Skeletal muscle tissue (tissue), 4 donors: ENCODE measurements around the gene BCL11B. TPM values are rescaled to one million over a fixed set of nuclear protein-coding genes. Genes with fewer than 3 reads are reported as not detected.
"Not testable (repeated sequence)": the region's sequence is repeated elsewhere in the genome, so short reads cannot be mapped to it uniquely, and the experiment has no call there.

Experiments
- H3K27ac ChIP-seq: one replicate; pipeline ENCODE4 v1.7.0; 2013; ENCODE audit warnings: mild to moderate bottlenecking, low read depth, low read length, inconsistent platforms
- H3K27me3 ChIP-seq, 3 donors: one replicate each; pipeline ENCODE4 v1.7.0; 2013; ENCODE audit warnings: low read length in 3 of 3; ENCODE audit not compliant: control insufficient read depth in 3 of 3, insufficient read depth in 3 of 3
- H3K36me3 ChIP-seq, 3 donors: one replicate each; pipeline ENCODE4 v1.7.0; 2013; ENCODE audit warnings: low read length in 3 of 3; ENCODE audit not compliant: control insufficient read depth in 3 of 3, insufficient read depth in 3 of 3
- H3K4me1 ChIP-seq, 3 donors: one replicate each; pipeline ENCODE4 v1.7.0; 2013; ENCODE audit warnings: low read length in 3 of 3, mild to moderate bottlenecking in 3 of 3; ENCODE audit not compliant: control insufficient read depth in 3 of 3, insufficient read depth in 3 of 3
- H3K4me3 ChIP-seq, 3 donors: one replicate each; pipeline ENCODE4 v1.7.0; 2013; ENCODE audit warnings: low read length in 3 of 3
- H3K9ac ChIP-seq, 3 donors: one replicate each; pipeline ENCODE4 v1.7.0; 2013; ENCODE audit warnings: low read length in 3 of 3, mild to moderate bottlenecking in 3 of 3, moderate library complexity in 2 of 3, low read depth in 1 of 3
- H3K9me3 ChIP-seq, 3 donors: one replicate each; pipeline ENCODE4 v1.7.0; 2013; ENCODE audit warnings: low read length in 3 of 3; ENCODE audit not compliant: control insufficient read depth in 3 of 3
- total RNA-seq: library from RNA; depleted of rRNA; stranded (reverse); fragments of >200 nt; gene quantifications from one replicate; pipeline ENCODE4 v1.2.3, GENCODE V29; 2014
- donor health status: Osteomylitis.

BCL11B gene
- total RNA-seq, 1 donor from 2014 or later: 1.0 TPM

GRCh38 chr14:99186956-99187690 is 84.9 kb downstream of the BCL11B start:
- Histone ChIP-seq H3K9ac (no peak overlapping the region), H3K27me3 (peaks cover 0 to 18% (median 4%) of the 10 kb centered on the region in 3 donors), H3K4me3 (no peak overlapping the region), H3K27ac (no peak overlapping the region), H3K4me1 (peaks cover 4 to 7% (median 7%) of the 10 kb centered on the region in 3 donors), H3K9me3 (no peaks in the 10 kb centered on the region), H3K36me3 (no peaks in the 10 kb centered on the region)

DNA sequence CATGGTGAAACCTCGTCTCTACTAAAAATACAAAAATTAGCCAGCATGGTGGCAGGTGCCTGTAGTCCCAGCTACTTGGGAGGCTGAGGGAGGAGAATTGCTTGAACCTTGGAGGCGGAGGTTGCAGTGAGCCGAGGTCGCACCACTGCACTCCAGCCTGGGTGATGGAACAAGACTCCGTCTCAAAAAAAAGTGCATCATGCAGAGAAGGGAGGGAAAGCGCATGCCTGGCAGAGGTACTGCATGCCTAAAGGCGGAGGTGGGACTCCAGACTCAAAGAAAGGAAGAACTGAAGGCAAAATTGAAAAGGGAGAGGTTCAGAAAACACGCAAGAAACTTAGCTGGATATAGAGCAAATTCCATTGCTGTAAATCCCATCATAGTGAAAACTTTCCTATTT is 85.7 kb downstream of the BCL11B start:
- H3K27ac ChIP-seq, H3K36me3 ChIP-seq, H3K9me3 ChIP-seq, H3K9ac ChIP-seq, H3K4me3 ChIP-seq, H3K4me1 ChIP-seq: not testable (repeated sequence)
- H3K27me3 ChIP-seq: peaks cover 0 to 19% (median 10%) of the 10 kb centered on the region in 3 donors

- Histone ChIP-seq H3K4me1 (peaks cover 0 to 6% (median 0%) of the 10 kb centered on the region in 3 donors), H3K27me3 (peaks cover 0 to 21% (median 11%) of the 10 kb centered on the region in 3 donors), H3K9ac (no peak overlapping the region), H3K36me3 (no peaks in the 10 kb centered on the region), H3K9me3 (no peaks in the 10 kb centered on the region), H3K27ac (no peak overlapping the region), H3K4me3 (no peak overlapping the region)
Measured at GRCh38 chr14:99185436-99186068, 86.4 kb downstream of the BCL11B start.

GRCh38 chr14:99183716-99184115 is 88.3 kb downstream of the BCL11B start:
- no peak overlapping the region for H3K27ac ChIP-seq
- peaks cover 0 to 18% (median 11%) of the 10 kb centered on the region in 3 donors for H3K27me3 ChIP-seq
- no peaks in the 10 kb centered on the region for H3K4me1 ChIP-seq
- no peaks in the 10 kb centered on the region for H3K9me3 ChIP-seq
- H3K36me3 ChIP-seq: no peaks in the 10 kb centered on the region
- H3K4me3 ChIP-seq: no peak overlapping the region
- H3K9ac ChIP-seq: no peak overlapping the region

- H3K4me3 ChIP-seq: no peak overlapping the region
- no peaks in the 10 kb centered on the region for H3K4me1 ChIP-seq
- no peaks in the 10 kb centered on the region for H3K9me3 ChIP-seq
- no peak overlapping the region for H3K27ac ChIP-seq
- H3K36me3 ChIP-seq: no peaks in the 10 kb centered on the region
- H3K9ac ChIP-seq: no peak overlapping the region
- peaks cover 0 to 18% (median 11%) of the 10 kb centered on the region in 3 donors for H3K27me3 ChIP-seq
Measured at GRCh38 chr14:99183311-99183710, 88.7 kb downstream of the BCL11B start.

DNA sequence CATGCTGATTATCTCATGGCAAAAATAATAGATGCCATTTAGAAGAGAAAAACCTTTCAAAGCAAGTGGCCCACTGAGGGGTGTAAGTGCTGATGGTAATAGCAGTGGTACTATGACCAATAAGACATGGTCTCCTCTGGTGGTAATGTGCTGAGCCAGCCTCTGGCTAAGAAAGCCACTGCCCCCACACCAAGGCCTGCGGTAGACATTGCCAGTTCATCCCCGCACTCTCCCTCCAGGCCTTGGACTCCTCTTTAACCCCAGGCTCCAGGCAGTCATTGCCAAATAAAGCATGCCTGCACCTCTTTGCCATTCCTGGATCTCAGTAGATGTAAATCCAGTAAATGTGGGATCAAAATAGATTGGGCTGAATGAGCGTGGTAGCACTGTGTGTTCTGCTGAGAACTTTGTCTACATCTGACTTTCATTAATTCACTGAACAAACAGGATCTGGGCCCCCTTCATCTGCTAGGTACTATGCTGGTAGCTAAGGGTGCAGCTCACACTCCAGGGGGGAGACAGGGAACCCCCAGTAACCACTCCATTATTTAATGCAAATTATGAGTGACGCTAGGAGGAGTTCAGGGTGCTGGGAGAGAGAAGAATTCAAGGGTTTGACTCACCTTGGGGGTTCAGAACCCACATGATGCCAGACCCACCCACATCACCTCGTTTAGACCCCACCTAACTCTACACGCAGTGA is 89.3 kb downstream of the BCL11B start:
- H3K4me3 ChIP-seq: no peak overlapping the region
- peaks cover 0 to 16% (median 11%) of the 10 kb centered on the region in 3 donors for H3K27me3 ChIP-seq
- H3K9me3 ChIP-seq: no peaks in the 10 kb centered on the region
- no peak overlapping the region for H3K27ac ChIP-seq
- H3K9ac ChIP-seq: no peak overlapping the region
- no peaks in the 10 kb centered on the region for H3K36me3 ChIP-seq
- H3K4me1 ChIP-seq: no peaks in the 10 kb centered on the region

DNA sequence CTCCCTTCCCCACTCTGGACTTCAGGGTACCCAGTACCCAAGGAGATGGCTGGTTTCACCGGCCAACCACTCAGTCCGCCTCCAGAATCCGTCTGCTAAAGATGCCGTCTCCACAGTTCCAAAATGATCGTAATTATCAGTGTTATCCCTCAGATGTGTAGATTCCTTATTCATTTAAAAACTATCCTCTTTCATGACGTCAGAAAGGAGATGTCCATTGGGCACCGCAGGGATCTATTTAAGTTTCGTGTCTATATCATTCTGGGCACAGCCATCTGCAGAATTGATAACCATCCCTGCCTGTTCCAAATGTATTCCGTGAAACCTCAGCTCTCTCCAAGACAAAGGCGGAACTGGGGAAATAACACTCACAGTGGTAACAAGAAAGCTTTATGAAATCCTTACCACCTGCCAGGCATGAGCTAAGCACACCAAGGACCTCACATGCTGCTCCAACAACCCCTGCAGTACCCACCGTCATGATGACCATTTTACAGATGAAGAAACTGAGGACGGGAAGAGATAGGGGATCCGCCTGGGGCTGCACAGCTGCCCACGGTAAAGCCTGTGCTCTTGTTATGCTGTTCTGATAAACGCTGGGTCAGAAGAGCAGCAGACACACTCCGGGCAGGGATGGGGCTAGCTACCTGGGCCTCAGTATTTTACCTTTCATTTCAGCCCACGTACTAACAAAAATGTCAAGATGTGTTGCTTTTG is 90.0 kb downstream of the BCL11B start:
- Histone ChIP-seq H3K27me3 (peaks cover 0 to 11% (median 11%) of the 10 kb centered on the region in 3 donors), H3K9ac (no peak overlapping the region), H3K27ac (no peak overlapping the region), H3K36me3 (no peaks in the 10 kb centered on the region), H3K9me3 (no peaks in the 10 kb centered on the region), H3K4me1 (no peaks in the 10 kb centered on the region), H3K4me3 (no peak overlapping the region)

- Histone ChIP-seq H3K27me3 (peaks cover 0 to 11% (median 8%) of the 10 kb centered on the region in 3 donors), H3K4me1 (no peaks in the 10 kb centered on the region), H3K27ac (no peak overlapping the region), H3K36me3 (no peaks in the 10 kb centered on the region), H3K9me3 (no peaks in the 10 kb centered on the region), H3K9ac (no peak overlapping the region), H3K4me3 (no peak overlapping the region)
Measured at GRCh38 chr14:99181241-99181640, 90.8 kb downstream of the BCL11B start.

GRCh38 chr14:99179946-99180345 is 92.1 kb downstream of the BCL11B start:
- Histone ChIP-seq H3K36me3 (no peaks in the 10 kb centered on the region), H3K27ac (no peak overlapping the region), H3K4me1 (no peaks in the 10 kb centered on the region), H3K9ac (no peak overlapping the region), H3K27me3 (peaks cover 0 to 8% (median 8%) of the 10 kb centered on the region in 3 donors), H3K4me3 (no peak overlapping the region), H3K9me3 (no peaks in the 10 kb centered on the region)
